ENCODE data around the gene MLF1. TPM values are rescaled to one million over a fixed set of nuclear protein-coding genes. Genes with fewer than 3 reads are reported as not detected.

The MLF1 gene
- total RNA-seq, 1 donor from 2014 or later, result 3.3 TPM

- no peak for DNase-seq (ENCODE audit: low spot score in 2 of 2)
- Histone ChIP-seq H3K36me3 (no peaks in the 10 kb centered on the region), H3K27ac (no peak overlapping the region), H3K4me3 (no peak overlapping the region), H3K9me3 (no peaks in the 10 kb centered on the region), H3K27me3 (no peaks in the 10 kb centered on the region), H3K4me1 (no peaks in the 10 kb centered on the region)
- no peak for TF ChIP-seq CTCF (IDR thresholded peaks at IDR 0.05)
- intact Hi-C loops (cut with DNase I), result no loop called here
Measured at GRCh38 chr3:158559504-158559903, 11.5 kb upstream of the MLF1 start.

- intact Hi-C loops (cut with DNase I), result no loop called here
- TF ChIP-seq CTCF (IDR thresholded peaks at IDR 0.05), result no peak
- Histone ChIP-seq H3K27me3 (no peaks in the 10 kb centered on the region), H3K4me1 (no peaks in the 10 kb centered on the region), H3K36me3 (no peaks in the 10 kb centered on the region), H3K27ac (no peak overlapping the region), H3K4me3 (no peak overlapping the region), H3K9me3 (no peaks in the 10 kb centered on the region)
- no peak for DNase-seq (ENCODE audit: low spot score in 2 of 2)
Measured at GRCh38 chr3:158560979-158561378, 10.0 kb upstream of the MLF1 start.

GRCh38 chr3:158562674-158563073 is 8.3 kb upstream of the MLF1 start:
- no peaks in the 10 kb centered on the region for H3K36me3 ChIP-seq
- H3K27me3 ChIP-seq, result no peaks in the 10 kb centered on the region
- intact Hi-C loops (cut with DNase I), result no loop called here
- H3K27ac ChIP-seq, result no peak overlapping the region
- H3K9me3 ChIP-seq, result no peaks in the 10 kb centered on the region
- DNase-seq (ENCODE audit: low spot score in 2 of 2), result no peak
- H3K4me1 ChIP-seq, result no peaks in the 10 kb centered on the region
- no peak for TF ChIP-seq CTCF (IDR thresholded peaks at IDR 0.05)
- no peak overlapping the region for H3K4me3 ChIP-seq

GRCh38 chr3:158563076-158563475 is 7.9 kb upstream of the MLF1 start:
- intact Hi-C loops (cut with DNase I), result no loop called here
- no peaks in the 10 kb centered on the region for H3K4me1 ChIP-seq
- H3K27ac ChIP-seq, result no peak overlapping the region
- H3K27me3 ChIP-seq, result no peaks in the 10 kb centered on the region
- no peak for TF ChIP-seq CTCF (IDR thresholded peaks at IDR 0.05)
- no peak for DNase-seq (ENCODE audit: low spot score in 2 of 2)
- H3K9me3 ChIP-seq, result no peaks in the 10 kb centered on the region
- H3K36me3 ChIP-seq, result no peaks in the 10 kb centered on the region
- H3K4me3 ChIP-seq, result no peak overlapping the region

- H3K27ac ChIP-seq, result no peak overlapping the region
- DNase-seq (ENCODE audit: low spot score in 2 of 2), result no peak
- H3K4me3 ChIP-seq, result no peak overlapping the region
- TF ChIP-seq CTCF (IDR thresholded peaks at IDR 0.05), result no peak
- H3K27me3 ChIP-seq, result no peaks in the 10 kb centered on the region
- H3K9me3 ChIP-seq, result no peaks in the 10 kb centered on the region
- intact Hi-C loops (cut with DNase I), result no loop called here
- no peaks in the 10 kb centered on the region for H3K4me1 ChIP-seq
- no peaks in the 10 kb centered on the region for H3K36me3 ChIP-seq
Measured at GRCh38 chr3:158565076-158565475, 5.9 kb upstream of the MLF1 start.

- DNase-seq (ENCODE audit: low spot score in 2 of 2), result no peak
- Histone ChIP-seq H3K27ac (no peak overlapping the region), H3K9me3 (no peaks in the 10 kb centered on the region), H3K27me3 (no peaks in the 10 kb centered on the region), H3K36me3 (no peaks in the 10 kb centered on the region), H3K4me1 (peaks cover 0 to 3% of the 10 kb centered on the region in 2 donors), H3K4me3 (no peak overlapping the region)
- intact Hi-C loops (cut with DNase I), result no loop called here
- no peak for TF ChIP-seq CTCF (IDR thresholded peaks at IDR 0.05)
Measured at GRCh38 chr3:158568784-158569183, 2.2 kb upstream of the MLF1 start.

Measured in ascending aorta (tissue), 2 donors.